Ovary (tissue), 3 donors: ENCODE data around the gene ABLIM1.

ENCODE experiments used
- CTCF ChIP-seq, 3 donors: fragments of 450-650 bp in 2 of 3; fragments of 200-600 bp in 1 of 3; IDR thresholded peaks; one replicate each; pipeline versions ENCODE4 v1.5.1 to v1.8.0; 2016 to 2022; ENCODE audit warnings: antibody characterized with exemption in 3 of 3, mild to moderate bottlenecking in 1 of 3
- EP300 ChIP-seq: sonication (generic); formaldehyde crosslinking; IDR thresholded peaks from one replicate; pipeline ENCODE4 v1.6.1; 2017; ENCODE audit warnings: antibody characterized with exemption
- POLR2A ChIP-seq: fragments of 450-650 bp; IDR thresholded peaks from one replicate; pipeline ENCODE4 v1.6.1; 2017; ENCODE audit warnings: antibody characterized with exemption, mild to moderate bottlenecking, moderate library complexity
- donor health status: DM: no; HTN: no; CAD: no.

GRCh38 chr10:114537736-114538135 is 120.3 kb downstream of the ABLIM1 start:
- TF ChIP-seq CTCF (IDR thresholded peaks at IDR 0.05): no peak
- TF ChIP-seq POLR2A: no peak
- TF ChIP-seq EP300: no peak
